Common myeloid progenitor, CD34-positive (primary cell): ENCODE data around the gene CFAP43.
A peak's percentile ranks its signal among the peaks of the same experiment; 100 is the strongest.

Experiments used
- CTCF ChIA-PET: fragments of 350-600 bp; sonication (Branson Sonifier 250); formaldehyde crosslinking; loops from one replicate; lab custom pipeline; 2021; ENCODE audit warnings: antibody characterized with exemption; lab: Charles Lee
- POLR2A ChIA-PET: fragments of 350-600 bp; sonication (Branson Sonifier 250); formaldehyde crosslinking; loops from one replicate; lab custom pipeline; 2021; ENCODE audit warnings: antibody characterized with exemption; lab: Charles Lee
- DNase-seq, 3 donors: peaks; one replicate each; pipeline versions ENCODE4 v3.0.0 to v3.0.0-alpha.2; 2013
- H3K27ac ChIP-seq, 2 experiments: 1 replicate in 1 of 2; 2 replicates in 1 of 2; pipeline ENCODE4 v1.7.0; 2013; ENCODE audit warnings: inconsistent platforms in 2 of 2, low read length in 2 of 2, mild to moderate bottlenecking in 2 of 2, low read depth in 1 of 2, moderate library complexity in 1 of 2; ENCODE audit not compliant: severe bottlenecking in 2 of 2, insufficient read depth in 1 of 2, poor library complexity in 1 of 2
- H3K27me3 ChIP-seq, 5 experiments: replicated peaks in 2 of 5; 1 replicate in 3 of 5; 2 replicates in 2 of 5; pipeline versions ENCODE4 v1.6.1 to v1.7.0; 2013; ENCODE audit warnings: low read length in 4 of 5, mild to moderate bottlenecking in 2 of 5, moderate library complexity in 2 of 5, inconsistent platforms in 1 of 5; ENCODE audit not compliant: insufficient read depth in 5 of 5, control insufficient read depth in 4 of 5
- H3K36me3 ChIP-seq, 4 experiments: 1 replicate in 2 of 4; 2 replicates in 2 of 4; pipeline versions ENCODE4 v1.6.1 to v1.7.0; 2013; ENCODE audit warnings: low read length in 3 of 4, control low read depth in 1 of 4, mild to moderate bottlenecking in 1 of 4; ENCODE audit not compliant: control insufficient read depth in 4 of 4, insufficient read depth in 4 of 4
- H3K4me1 ChIP-seq, 4 experiments: 1 replicate in 3 of 4; 2 replicates in 1 of 4; pipeline versions ENCODE4 v1.6.1 to v1.7.1; 2013; ENCODE audit warnings: low read length in 3 of 4, mild to moderate bottlenecking in 3 of 4, control low read depth in 1 of 4, inconsistent platforms in 1 of 4, moderate library complexity in 1 of 4; ENCODE audit not compliant: control insufficient read depth in 4 of 4, insufficient read depth in 4 of 4; ENCODE audit errors: control extremely low read depth in 1 of 4
- H3K4me3 ChIP-seq, 7 experiments: 1 replicate in 4 of 7; 2 replicates in 3 of 7; pipeline versions ENCODE4 v1.5.1 to v1.7.0; 2013; ENCODE audit warnings: mild to moderate bottlenecking in 7 of 7, low read length in 6 of 7, moderate library complexity in 6 of 7, inconsistent platforms in 2 of 7, low read depth in 2 of 7, control low read depth in 1 of 7; ENCODE audit not compliant: insufficient read depth in 4 of 7, control insufficient read depth in 1 of 7; ENCODE audit errors: extremely low read depth in 1 of 7
- H3K9me3 ChIP-seq, 5 experiments: 1 replicate in 4 of 5; 2 replicates in 1 of 5; pipeline versions ENCODE4 v1.6.1 to v1.7.1; 2013; ENCODE audit warnings: low read length in 4 of 5, mild to moderate bottlenecking in 2 of 5, inconsistent platforms in 1 of 5, low read depth in 1 of 5, moderate library complexity in 1 of 5; ENCODE audit not compliant: control insufficient read depth in 4 of 5, insufficient read depth in 2 of 5; ENCODE audit errors: control extremely low read depth in 1 of 5
- WGBS: methylation state at CpG from one replicate; pipeline ENCODE4 v1.1.5; 2013; ENCODE audit not compliant: insufficient coverage; 5-methylcytosine and 5-hydroxymethylcytosine counted together

The CFAP43 gene

DNA sequence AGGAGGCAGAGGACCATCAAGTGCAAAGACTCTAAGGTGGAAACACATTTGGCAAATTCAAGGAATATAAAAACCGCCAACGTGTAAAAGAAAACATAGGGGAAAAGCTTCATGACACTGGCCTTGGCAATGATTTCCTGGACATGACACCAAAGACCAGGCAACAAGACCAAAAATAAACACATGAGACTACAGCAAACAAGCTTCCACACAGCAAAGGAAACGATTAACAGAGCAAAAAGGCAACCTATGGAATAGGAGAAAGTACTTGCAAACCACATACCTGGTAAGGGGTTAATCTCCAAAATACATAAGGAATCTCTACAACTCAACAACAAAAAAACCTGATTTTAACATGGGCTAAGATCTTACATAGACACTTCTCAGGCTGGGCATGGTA is 26.0 kb upstream of the CFAP43 start:
- POLR2A ChIA-PET, result interaction anchor here (1.6 kb wide), 1 partner anchor 9 kb away, joined by 10 read pairs; no protein-coding TSS in a partner anchor
- no peaks in the 10 kb centered on the region for H3K27me3 ChIP-seq
- no peaks in the 10 kb centered on the region for H3K9me3 ChIP-seq
- CTCF ChIA-PET, result interaction anchor here (1.1 to 2.3 kb wide), 5 partner anchors 9 to 33 kb away, joined by 3 to 9 read pairs (median 4); partner anchors contain the start of gene CFAP43
- peaks cover 21 to 51% (median 41%) of the 10 kb centered on the region in 4 experiments for H3K36me3 ChIP-seq
- no peak overlapping the region for H3K4me3 ChIP-seq
- peaks cover 14 to 53% (median 31%) of the 10 kb centered on the region in 4 experiments for H3K4me1 ChIP-seq
- 88% methylated on average over 1 of the region's 3 CpGs for WGBS
- no peak overlapping the region for H3K27ac ChIP-seq
- no peak for DNase-seq

DNA sequence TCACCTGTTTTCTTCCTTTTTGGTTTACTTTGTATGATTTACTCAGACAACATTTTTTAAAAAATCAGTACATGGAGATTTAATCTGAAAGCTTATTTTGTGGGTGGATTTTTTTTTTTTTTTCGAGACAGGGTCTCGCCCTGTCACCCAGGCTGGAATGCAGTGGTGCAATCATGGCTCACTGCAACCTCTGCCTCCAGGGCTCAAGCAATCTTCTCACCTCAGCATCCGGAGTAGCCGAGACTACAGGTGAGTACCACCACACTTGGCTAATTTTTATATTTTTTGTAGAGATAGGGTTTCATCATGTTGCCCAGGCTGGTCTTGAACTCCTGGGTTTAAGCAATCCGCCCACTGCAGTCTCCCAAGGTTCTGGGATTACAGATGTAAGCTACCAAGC is 25.1 kb upstream of the CFAP43 start:
- Histone ChIP-seq H3K4me1 (peaks cover 14 to 55% (median 32%) of the 10 kb centered on the region in 4 experiments), H3K9me3 (no peaks in the 10 kb centered on the region), H3K27ac (no peak overlapping the region), H3K36me3 (peaks cover 13 to 43% (median 35%) of the 10 kb centered on the region in 4 experiments), H3K4me3 (no peak overlapping the region), H3K27me3 (no peaks in the 10 kb centered on the region)
- POLR2A ChIA-PET, result interaction anchor here (1.5 to 1.6 kb wide), 2 partner anchors 10 to 12 kb away, joined by 5 to 10 read pairs; partner anchors contain the start of gene GSTO2
- CTCF ChIA-PET, result interaction anchor here (0.9 to 2.3 kb wide), 6 partner anchors 8 to 25 kb away, joined by 3 to 9 read pairs (median 4); partner anchors contain the start of gene CFAP43
- WGBS, result no CpG with 5 or more reads among the region's 5 CpGs
- no peak for DNase-seq

DNA sequence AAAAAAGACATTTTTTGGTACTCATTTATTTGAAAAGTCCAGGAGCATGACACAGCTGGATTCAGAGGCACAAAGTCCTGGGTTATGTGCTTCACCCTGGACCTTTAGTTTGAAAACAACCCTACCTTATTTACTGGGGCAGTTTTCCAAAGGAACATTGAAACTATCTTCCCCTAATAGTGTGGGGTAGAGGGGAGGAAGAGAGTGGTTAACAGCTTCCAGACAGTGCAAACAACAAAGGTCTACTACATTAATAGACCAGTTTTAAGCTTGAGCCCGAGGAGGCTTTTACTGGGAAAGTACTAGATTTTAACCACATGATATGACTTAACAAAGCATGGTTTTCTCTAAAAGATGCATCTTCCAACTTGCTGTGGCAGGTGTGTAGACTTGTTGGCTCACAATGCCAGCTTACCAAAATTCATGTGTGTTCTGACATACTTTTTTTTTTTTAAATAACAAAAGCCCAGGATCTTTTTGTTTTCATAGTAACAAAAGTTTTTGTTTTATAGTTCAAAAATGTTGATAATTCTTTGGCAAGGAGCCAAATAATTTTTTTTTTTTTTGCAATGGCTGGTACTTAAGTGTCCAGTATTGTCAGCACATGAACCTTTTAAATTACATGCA is 24.3 kb upstream of the CFAP43 start:
- CTCF ChIA-PET, result interaction anchor here (0.7 to 3.9 kb wide), 6 partner anchors 11 to 180 kb away, joined by 3 to 37 read pairs (median 4); no protein-coding TSS in a partner anchor
- DNase-seq, result peak in 2 of 3 donors; percentile 33 to 51
- Histone ChIP-seq H3K9me3 (no peaks in the 10 kb centered on the region), H3K4me1 (peaks cover 14 to 55% (median 32%) of the 10 kb centered on the region in 4 experiments), H3K27me3 (no peaks in the 10 kb centered on the region), H3K27ac (peak overlapping the region; percentile 27 to 30), H3K4me3 (peak overlapping the region in 5 of 7 experiments; percentile 21 to 93 (median 91)), H3K36me3 (peaks cover 9 to 35% (median 27%) of the 10 kb centered on the region in 4 experiments)
- POLR2A ChIA-PET, result interaction anchor here (0.9 to 1.5 kb wide), 2 partner anchors 8 to 13 kb away, joined by 3 to 5 read pairs; partner anchors contain the start of gene GSTO2
- WGBS, result no CpG with 5 or more reads among the region's 1 CpG

DNA sequence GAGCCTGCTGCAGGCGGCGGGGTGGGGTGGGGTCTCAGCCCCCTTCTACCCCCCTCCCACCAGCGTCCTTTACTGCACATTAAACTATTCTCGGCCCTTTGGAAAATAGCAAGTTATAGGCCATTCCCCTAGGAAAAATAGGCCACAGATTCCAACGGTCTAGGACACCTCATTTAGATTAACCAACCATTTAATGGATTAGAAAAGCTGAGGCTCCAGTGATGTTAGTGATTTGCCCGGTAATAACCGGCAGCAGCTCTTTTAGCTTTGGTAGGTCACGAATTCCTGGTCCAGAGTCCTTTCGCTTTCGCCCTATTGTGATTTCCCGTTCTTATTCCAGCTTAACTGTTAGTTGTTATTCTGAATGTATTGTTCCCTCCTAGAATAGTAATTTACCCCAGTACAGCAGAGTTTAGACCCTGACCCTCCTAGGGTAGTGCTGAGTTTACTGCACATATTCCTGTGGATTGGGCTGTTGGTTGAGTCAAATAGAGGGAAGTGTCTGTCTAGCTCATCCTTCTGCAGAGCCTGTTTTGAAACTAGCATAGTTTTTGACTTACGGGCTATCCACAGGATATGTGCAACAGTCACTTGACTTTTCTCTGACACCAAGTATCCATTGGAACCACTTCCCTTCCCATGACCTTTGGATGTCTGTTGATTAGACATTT is 23.3 kb upstream of the CFAP43 start:
- Histone ChIP-seq H3K27me3 (no peaks in the 10 kb centered on the region), H3K27ac (peak overlapping the region; percentile 69 to 86), H3K9me3 (no peaks in the 10 kb centered on the region), H3K4me3 (peak overlapping the region; percentile 78 to 93 (median 91)), H3K36me3 (peaks cover 7 to 26% (median 21%) of the 10 kb centered on the region in 4 experiments), H3K4me1 (peaks cover 14 to 52% (median 31%) of the 10 kb centered on the region in 4 experiments)
- DNase-seq, result peak in 2 of 3 donors; percentile 38 to 52
- 0% methylated on average over 4 of the region's 12 CpGs for WGBS
- ChIA-PET POLR2A (interaction anchor here (0.6 to 2.1 kb wide), 4 partner anchors 14 to 359 kb away, joined by 3 to 13 read pairs (median 4); partner anchors contain the start of genes GSTO2 and ITPRIP), CTCF (interaction anchor here (0.9 to 3.9 kb wide), 7 partner anchors 11 to 80 kb away, joined by 3 to 37 read pairs (median 5); no protein-coding TSS in a partner anchor)

DNA sequence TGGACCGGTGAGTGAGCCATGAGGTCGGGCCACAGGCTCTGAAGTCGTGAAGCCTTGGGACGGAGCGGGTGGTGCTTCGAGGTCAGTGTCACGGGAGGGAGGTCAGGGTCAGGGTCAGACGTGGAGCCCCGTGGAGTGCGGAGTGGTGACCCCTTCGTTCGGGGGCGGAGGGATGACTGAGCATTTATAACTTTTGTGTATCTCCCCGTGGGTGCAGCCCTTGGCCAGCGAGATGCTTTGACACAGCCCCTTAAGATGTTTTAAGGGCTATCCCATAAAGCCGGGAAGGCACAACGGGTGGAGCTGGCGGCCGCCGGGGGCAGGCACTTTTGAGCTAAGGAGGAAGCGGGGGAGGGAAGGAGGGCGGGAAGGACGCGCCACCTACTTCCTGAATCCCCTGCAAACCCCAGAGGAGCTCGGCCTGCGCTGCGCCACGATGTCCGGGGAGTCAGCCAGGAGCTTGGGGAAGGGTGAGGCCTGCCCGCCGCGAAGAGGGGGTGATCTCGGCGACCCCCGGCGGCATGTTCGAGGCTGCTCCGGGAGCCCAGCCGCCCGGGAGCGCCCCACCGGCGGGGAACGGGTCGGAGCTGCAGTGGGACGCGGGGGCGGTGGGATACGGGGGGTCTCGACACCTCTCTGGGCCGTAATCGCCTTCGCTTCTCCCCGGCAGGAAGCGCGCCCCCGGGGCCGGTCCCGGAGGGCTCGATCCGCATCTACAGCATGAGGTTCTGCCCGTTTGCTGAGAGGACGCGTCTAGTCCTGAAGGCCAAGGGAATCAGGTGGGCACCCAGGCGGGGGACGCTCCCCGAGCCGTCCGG is 22.5 kb upstream of the CFAP43 start, which contains the start of gene GSTO1:
Gene GSTO1, plus strand, starts transcription at position 400 of the 818 bp plus-strand sequence. Its CDS starts 37 bp downstream, at position 437.
- ChIA-PET POLR2A (interaction anchor here (0.6 to 2.1 kb wide), 3 partner anchors 19 to 360 kb away, joined by 3 to 13 read pairs (median 3); partner anchors contain the start of gene ITPRIP), CTCF (interaction anchor here (0.9 to 3.9 kb wide), 12 partner anchors 12 to 81 kb away, joined by 3 to 37 read pairs (median 4); no protein-coding TSS in a partner anchor)
- H3K27ac ChIP-seq, result peak within 1 kb of the TSS; percentile 69 to 86
- under 1% methylated on average over 52 of the region's 69 CpGs for WGBS
- H3K36me3 ChIP-seq, result peaks cover 5 to 19% (median 14%) of the 10 kb centered on the region in 4 experiments
- H3K4me1 ChIP-seq, result peaks cover 12 to 52% (median 27%) of the 10 kb centered on the region in 4 experiments
- peak; percentile 48 to 64 (median 64) for DNase-seq
- H3K4me3 ChIP-seq, result peak within 1 kb of the TSS; percentile 78 to 93 (median 91)
- no peaks in the 10 kb centered on the region for H3K27me3 ChIP-seq
- no peaks in the 10 kb centered on the region for H3K9me3 ChIP-seq
